ENCODE measurements around the gene ZHX3. TPM values are rescaled to one million over a fixed set of nuclear protein-coding genes. Genes with fewer than 3 reads are reported as not detected.

The ZHX3 gene
- total and polyA plus RNA-seq, 7 experiments from 2014 or later = 6.6 to 12.8 (median 8.1) TPM

DNA sequence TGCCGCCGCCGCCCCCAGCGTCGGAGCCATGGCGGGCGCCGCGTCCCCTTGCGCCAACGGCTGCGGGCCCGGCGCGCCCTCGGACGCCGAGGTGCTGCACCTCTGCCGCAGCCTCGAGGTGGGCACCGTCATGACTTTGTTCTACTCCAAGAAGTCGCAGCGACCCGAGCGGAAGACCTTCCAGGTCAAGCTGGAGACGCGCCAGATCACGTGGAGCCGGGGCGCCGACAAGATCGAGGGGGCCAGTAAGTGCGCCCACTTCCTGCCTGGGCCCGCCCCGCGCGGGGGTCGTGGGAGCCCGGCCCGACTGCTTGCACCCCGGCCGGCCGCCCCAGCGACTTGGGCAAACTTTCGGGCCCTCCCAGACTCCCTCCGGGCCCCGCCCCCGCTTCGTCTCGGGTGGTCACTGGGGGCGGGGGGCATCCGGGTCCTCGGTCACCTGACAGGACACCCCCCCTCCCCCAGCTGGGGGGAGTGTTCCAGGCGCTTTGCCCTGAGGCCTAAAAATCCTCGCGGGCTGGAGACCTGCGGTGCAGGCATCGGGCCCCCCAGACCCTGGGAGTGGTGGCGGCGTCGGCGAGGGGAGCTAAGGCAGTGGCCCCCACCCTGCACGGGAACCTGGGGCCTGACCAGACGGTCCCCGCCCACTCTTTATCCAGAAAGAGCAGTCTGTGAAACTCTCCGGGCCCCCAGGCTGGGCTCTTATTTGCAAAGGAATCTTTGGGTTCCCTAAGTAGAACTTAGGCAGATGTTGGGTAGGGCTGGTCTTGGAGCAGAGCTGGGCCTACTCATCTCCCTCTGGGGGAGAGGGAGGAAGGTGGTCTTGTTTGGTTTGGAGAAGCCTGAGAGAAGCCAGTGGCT is 179.7 kb downstream of the ZHX3 start:
- intact Hi-C loops (cut with micrococcal nuclease) = loop anchor here (1.0 to 10.0 kb wide), 9 partner anchors 10 to 555 kb away; partner anchors contain the start of genes CHD6 (in 2 of the 2), TOP1 (in 2 of the 2) and ZHX3 (in 2 of the 2)
- CTCF ChIA-PET = interaction anchor here (0.7 to 14.7 kb wide), 5 partner anchors 17 to 203 kb away, joined by 3 to 236 read pairs (median 3); partner anchors contain the start of gene LPIN3
- Mint-ChIP-seq H3K36me3 (peaks cover 0 to 34% (median 4%) of the 10 kb centered on the region in 5 donors), H3K4me3 (peak overlapping the region; percentile 88 to 98 (median 95)), H3K27ac (peak overlapping the region; percentile 84 to 100 (median 94)), H3K27me3 (no peaks in the 10 kb centered on the region), H3K4me1 (peaks cover 56 to 75% (median 70%) of the 10 kb centered on the region in 7 donors), H3K9me3 (no peaks in the 10 kb centered on the region)
- POLR2A ChIA-PET = interaction anchor here (0.6 to 16.5 kb wide), 6 partner anchors 21 to 555 kb away, joined by 3 to 604 read pairs (median 3); no protein-coding TSS in a partner anchor
- peak overlapping the region; percentile 91 for H3K27ac ChIP-seq (ENCODE audit: low read depth, low read length)
- DNase-seq (peak in 8 of 9 donors; percentile 43 to 72 (median 54)), ATAC-seq (peak; percentile 9)
- peak overlapping the region; percentile 82 for H3K4me3 ChIP-seq (ENCODE audit: low read length)
- H3K36me3 ChIP-seq (ENCODE audit: control insufficient read depth in 2 of 3, insufficient read depth in 3 of 3, low read length in 3 of 3) = no peaks in the 10 kb centered on the region
- H3K27me3 ChIP-seq (ENCODE audit: control insufficient read depth in 2 of 2, insufficient read depth in 2 of 2, low read length in 2 of 2) = no peaks in the 10 kb centered on the region
- H3K9me3 ChIP-seq (ENCODE audit: control insufficient read depth in 2 of 3, low read length in 3 of 3) = no peaks in the 10 kb centered on the region
- peaks cover 41 to 49% of the 10 kb centered on the region in 2 donors for H3K4me1 ChIP-seq (ENCODE audit: control insufficient read depth in 2 of 2, insufficient read depth in 2 of 2, low read length in 2 of 2)

DNA sequence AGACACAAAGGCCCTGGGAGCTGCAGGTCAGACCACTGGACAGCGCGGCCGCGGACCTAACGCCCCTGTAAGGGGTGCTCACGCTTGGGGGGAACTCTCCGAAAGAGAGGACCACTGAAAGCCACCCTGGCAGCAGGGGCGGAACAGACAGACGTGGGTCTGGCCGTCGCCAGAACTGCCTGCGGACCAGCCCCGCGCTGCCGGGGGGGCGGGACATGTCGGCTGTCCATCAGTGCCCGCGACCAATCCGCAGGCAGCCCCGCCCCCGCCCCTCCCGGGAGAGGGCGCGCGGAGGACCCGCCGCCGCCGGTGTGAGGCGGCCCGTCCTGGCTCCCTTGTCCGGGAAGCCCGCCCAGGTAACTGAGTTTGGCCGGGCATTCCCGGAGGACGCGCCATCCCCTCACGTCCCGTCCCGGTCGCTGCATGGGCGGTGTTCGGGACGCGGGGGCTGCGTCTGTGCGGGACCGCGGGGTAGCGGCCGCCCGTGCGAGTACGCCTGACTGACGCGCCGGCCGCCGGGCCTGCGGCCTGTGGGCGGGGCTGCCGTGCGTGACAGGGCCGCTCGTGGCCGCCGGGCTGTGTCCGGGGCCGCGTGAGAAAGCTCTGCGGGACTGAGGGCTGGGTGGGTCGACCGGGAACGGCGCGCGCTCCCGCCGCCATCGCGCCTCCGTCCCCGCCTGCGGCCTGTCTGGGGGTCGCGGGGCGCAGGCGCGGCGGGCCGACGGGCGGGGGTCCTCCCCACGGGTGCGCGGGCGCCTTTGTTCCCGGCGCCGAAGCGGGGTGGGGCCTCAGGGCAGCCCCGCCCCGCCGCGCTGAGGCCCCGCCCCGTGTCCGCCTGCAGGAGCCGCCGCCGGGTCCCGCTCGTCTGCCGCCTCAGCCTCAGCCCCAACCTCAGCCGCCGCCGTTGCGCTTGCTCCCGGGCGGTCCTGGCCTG is 180.6 kb downstream of the ZHX3 start, which contains the start of gene PLCG1:
PLCG1 (plus strand) TSS at position 864 of the 934 bp plus-strand sequence. CDS start 99 bp downstream, outside the sequence.
- Histone ChIP-seq H3K27ac (ENCODE audit: low read depth, low read length) (peak within 1 kb of the TSS; percentile 91), H3K36me3 (ENCODE audit: control insufficient read depth in 2 of 3, insufficient read depth in 3 of 3, low read length in 3 of 3) (no peaks in the 10 kb centered on the region), H3K27me3 (ENCODE audit: control insufficient read depth in 2 of 2, insufficient read depth in 2 of 2, low read length in 2 of 2) (no peaks in the 10 kb centered on the region), H3K4me1 (ENCODE audit: control insufficient read depth in 2 of 2, insufficient read depth in 2 of 2, low read length in 2 of 2) (peaks cover 32 to 40% of the 10 kb centered on the region in 2 donors), H3K4me3 (ENCODE audit: low read length) (peak within 1 kb of the TSS; percentile 82), H3K9me3 (ENCODE audit: control insufficient read depth in 2 of 3, low read length in 3 of 3) (no peaks in the 10 kb centered on the region)
- Mint-ChIP-seq H3K27ac (peak within 1 kb of the TSS; percentile 86 to 100 (median 96)), H3K36me3 (peaks cover 0 to 31% (median 4%) of the 10 kb centered on the region in 5 donors), H3K4me3 (peak within 1 kb of the TSS; percentile 89 to 98 (median 95)), H3K9me3 (no peaks in the 10 kb centered on the region), H3K4me1 (peaks cover 48 to 66% (median 61%) of the 10 kb centered on the region in 7 donors), H3K27me3 (no peaks in the 10 kb centered on the region)
- DNase-seq (peak; percentile 74 to 89 (median 82)), ATAC-seq (peak; percentile 84)
- ChIA-PET POLR2A (interaction anchor here (0.6 to 16.5 kb wide), 5 partner anchors 22 to 106 kb away, joined by 3 to 604 read pairs (median 3); no protein-coding TSS in a partner anchor), CTCF (interaction anchor here (0.5 to 14.7 kb wide), 10 partner anchors 18 to 260 kb away, joined by 3 to 236 read pairs (median 12); no protein-coding TSS in a partner anchor)
- intact Hi-C loops (cut with micrococcal nuclease) = loop anchor here (1.0 to 10.0 kb wide), 8 partner anchors 108 to 556 kb away; partner anchors contain the start of genes CHD6 (in 2 of the 2), TOP1 (in 2 of the 2) and ZHX3 (in 2 of the 2)

DNA sequence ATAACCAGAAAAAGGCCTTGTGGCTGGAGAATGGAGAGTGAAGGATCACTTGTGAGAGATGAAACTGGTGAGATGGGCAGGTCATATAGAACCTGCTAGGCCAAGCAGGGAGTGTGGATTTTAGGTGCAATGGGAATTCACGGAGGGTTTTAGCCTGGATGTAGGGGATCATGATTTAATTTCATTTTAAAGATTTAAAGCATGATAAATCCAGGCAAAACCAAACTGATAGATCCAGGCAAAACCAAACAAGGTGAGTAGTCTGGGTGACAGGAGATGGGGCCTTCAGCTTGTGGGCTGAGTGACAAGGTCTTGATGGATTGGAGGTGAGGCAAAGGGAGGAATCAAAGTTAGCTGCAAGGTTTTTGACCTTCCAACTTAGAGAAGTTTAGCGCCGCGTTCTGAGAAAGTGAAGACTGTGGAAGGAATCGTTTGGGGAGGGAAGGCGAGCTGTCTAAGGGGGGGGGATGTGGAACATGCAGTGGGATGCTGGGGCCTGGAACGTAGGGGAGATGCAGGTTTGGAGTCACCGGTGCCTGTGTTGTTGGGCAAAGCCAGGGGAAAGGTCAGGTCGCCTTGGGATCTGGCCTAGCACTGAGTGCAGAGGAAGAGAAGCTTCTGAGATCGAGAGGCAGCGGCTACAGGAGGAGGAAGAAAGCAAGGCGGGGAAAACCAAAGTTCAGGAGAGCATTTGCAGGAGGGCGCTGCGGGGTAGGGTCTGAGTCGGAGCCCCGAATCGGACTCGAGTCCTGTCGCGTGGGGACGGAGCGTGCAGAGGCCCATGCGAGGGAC is 181.4 kb downstream of the ZHX3 start:
- ChIA-PET POLR2A (interaction anchor here (0.7 to 16.5 kb wide), 5 partner anchors 23 to 99 kb away, joined by 3 to 604 read pairs (median 3); no protein-coding TSS in a partner anchor), CTCF (interaction anchor here (0.5 to 14.7 kb wide), 25 partner anchors 8 to 261 kb away, joined by 3 to 236 read pairs (median 6); partner anchors contain the start of gene LPIN3)
- Mint-ChIP-seq H3K9me3 (no peaks in the 10 kb centered on the region), H3K4me1 (peaks cover 41 to 61% (median 55%) of the 10 kb centered on the region in 7 donors), H3K4me3 (peak overlapping the region; percentile 85 to 97 (median 94)), H3K27ac (peak overlapping the region; percentile 85 to 96 (median 92)), H3K36me3 (peaks cover 0 to 25% (median 4%) of the 10 kb centered on the region in 5 donors), H3K27me3 (no peaks in the 10 kb centered on the region)
- Histone ChIP-seq H3K9me3 (ENCODE audit: control insufficient read depth in 2 of 3, low read length in 3 of 3) (no peaks in the 10 kb centered on the region), H3K4me3 (ENCODE audit: low read length) (peak overlapping the region; percentile 82), H3K4me1 (ENCODE audit: control insufficient read depth in 2 of 2, insufficient read depth in 2 of 2, low read length in 2 of 2) (peaks cover 25 to 31% of the 10 kb centered on the region in 2 donors), H3K27me3 (ENCODE audit: control insufficient read depth in 2 of 2, insufficient read depth in 2 of 2, low read length in 2 of 2) (no peaks in the 10 kb centered on the region), H3K27ac (ENCODE audit: low read depth, low read length) (peak overlapping the region; percentile 83), H3K36me3 (ENCODE audit: control insufficient read depth in 2 of 3, insufficient read depth in 3 of 3, low read length in 3 of 3) (no peaks in the 10 kb centered on the region)
- ATAC-seq (no peak), DNase-seq (peak in 3 of 9 donors; percentile 19 to 36 (median 21))
- intact Hi-C loops (cut with micrococcal nuclease) = loop anchor here (1.0 to 10.0 kb wide), 10 partner anchors 21 to 557 kb away; partner anchors contain the start of genes CHD6 (in 2 of the 2), LPIN3 (in 2 of the 2) and TOP1 (in 1 of the 2)

DNA sequence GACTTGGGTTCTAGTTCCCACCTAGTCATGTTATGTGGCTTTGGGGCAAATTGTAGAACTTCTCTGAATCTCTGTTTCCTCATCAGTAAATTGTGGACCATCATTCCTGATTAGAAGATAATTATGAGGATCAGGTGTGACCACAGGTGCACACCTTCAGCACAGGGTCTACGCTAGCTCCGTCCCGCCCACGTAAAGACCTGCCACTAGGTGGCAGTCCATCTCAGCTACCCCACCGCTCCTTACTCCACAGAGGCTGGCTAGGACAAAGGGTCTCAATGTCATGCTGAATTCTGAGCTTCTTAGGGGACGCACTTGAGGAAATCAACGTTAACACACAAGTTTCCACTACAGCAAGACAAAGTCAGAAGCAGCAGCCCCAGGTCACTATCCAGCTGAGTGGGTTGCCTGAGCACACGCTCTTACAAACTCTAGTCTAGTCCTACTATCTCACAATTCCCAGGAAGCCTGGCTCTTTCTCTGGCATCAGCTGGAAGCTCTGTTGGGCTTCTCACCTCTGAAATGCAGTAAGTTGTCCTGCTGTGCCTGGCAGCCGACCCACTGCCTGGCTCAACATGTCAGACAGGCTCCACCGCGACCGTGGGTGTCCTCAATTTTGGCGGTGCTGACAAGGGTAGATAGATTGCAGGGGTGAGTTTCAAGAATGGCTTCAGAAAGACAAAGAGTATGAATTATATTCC is 182.2 kb downstream of the ZHX3 start:
- H3K27ac Mint-ChIP-seq = peak overlapping the region; percentile 85 to 96 (median 92)
- peaks cover 0 to 2% (median 0%) of the 10 kb centered on the region in 11 donors for H3K9me3 Mint-ChIP-seq
- peak in 8 of 9 donors; percentile 48 to 70 (median 64) for DNase-seq
- ChIA-PET POLR2A (interaction anchor here (0.9 to 16.5 kb wide), 5 partner anchors 11 to 483 kb away, joined by 3 to 604 read pairs (median 5); partner anchors contain the start of gene CHD6), CTCF (interaction anchor here (0.6 to 14.7 kb wide), 26 partner anchors 9 to 210 kb away, joined by 3 to 236 read pairs (median 6); partner anchors contain the start of gene LPIN3)
- no peaks in the 10 kb centered on the region for H3K36me3 ChIP-seq (ENCODE audit: control insufficient read depth in 2 of 3, insufficient read depth in 3 of 3, low read length in 3 of 3)
- H3K4me3 ChIP-seq (ENCODE audit: low read length) = no peak overlapping the region
- peaks cover 36 to 56% (median 47%) of the 10 kb centered on the region in 7 donors for H3K4me1 Mint-ChIP-seq
- intact Hi-C loops (cut with micrococcal nuclease) = loop anchor here (1.0 to 10.0 kb wide), 8 partner anchors 22 to 557 kb away; partner anchors contain the start of genes CHD6 (in 2 of the 2) and LPIN3 (in 2 of the 2)
- H3K36me3 Mint-ChIP-seq = peaks cover 0 to 19% (median 7%) of the 10 kb centered on the region in 5 donors
- no peaks in the 10 kb centered on the region for H3K27me3 ChIP-seq (ENCODE audit: control insufficient read depth in 2 of 2, insufficient read depth in 2 of 2, low read length in 2 of 2)
- ATAC-seq = peak; percentile 42
- H3K4me3 Mint-ChIP-seq = peak overlapping the region; percentile 85 to 97 (median 94)
- no peaks in the 10 kb centered on the region for H3K9me3 ChIP-seq (ENCODE audit: control insufficient read depth in 2 of 3, low read length in 3 of 3)
- no peaks in the 10 kb centered on the region for H3K27me3 Mint-ChIP-seq
- no peak overlapping the region for H3K27ac ChIP-seq (ENCODE audit: low read depth, low read length)
- peaks cover 17 to 24% of the 10 kb centered on the region in 2 donors for H3K4me1 ChIP-seq (ENCODE audit: control insufficient read depth in 2 of 2, insufficient read depth in 2 of 2, low read length in 2 of 2)
